Measurements from ENCODE around the gene JUNB.

JUNB gene

GRCh38 chr19:12791345-12792050, at the start of gene JUNB:
JUNB (plus strand) TSS chr19:12791486; CDS start chr19:12791772, 286 bp downstream.
- peak; percentile 66 for DNase-seq

GRCh38 chr19:12745166-12745897, 46.0 kb upstream of the JUNB start:
- DNase-seq, result no peak

GRCh38 chr19:12748489-12748888, 42.8 kb upstream of the JUNB start:
- no peak for DNase-seq

- no peak for DNase-seq
Observed at GRCh38 chr19:12749938-12750521, 41.3 kb upstream of the JUNB start.

- DNase-seq, result no peak
Observed at GRCh38 chr19:12750851-12751250, 40.4 kb upstream of the JUNB start.

GRCh38 chr19:12751635-12752034, 39.7 kb upstream of the JUNB start, which contains the start of gene BEST2:
BEST2 (plus strand) TSS chr19:12751791; CDS start chr19:12752593, 802 bp downstream.
- no peak for DNase-seq

- no peak for DNase-seq
Observed at GRCh38 chr19:12752056-12752781, 39.1 kb upstream of the JUNB start.

- DNase-seq, result no peak
Observed at GRCh38 chr19:12754465-12755196, 36.7 kb upstream of the JUNB start.

DNA sequence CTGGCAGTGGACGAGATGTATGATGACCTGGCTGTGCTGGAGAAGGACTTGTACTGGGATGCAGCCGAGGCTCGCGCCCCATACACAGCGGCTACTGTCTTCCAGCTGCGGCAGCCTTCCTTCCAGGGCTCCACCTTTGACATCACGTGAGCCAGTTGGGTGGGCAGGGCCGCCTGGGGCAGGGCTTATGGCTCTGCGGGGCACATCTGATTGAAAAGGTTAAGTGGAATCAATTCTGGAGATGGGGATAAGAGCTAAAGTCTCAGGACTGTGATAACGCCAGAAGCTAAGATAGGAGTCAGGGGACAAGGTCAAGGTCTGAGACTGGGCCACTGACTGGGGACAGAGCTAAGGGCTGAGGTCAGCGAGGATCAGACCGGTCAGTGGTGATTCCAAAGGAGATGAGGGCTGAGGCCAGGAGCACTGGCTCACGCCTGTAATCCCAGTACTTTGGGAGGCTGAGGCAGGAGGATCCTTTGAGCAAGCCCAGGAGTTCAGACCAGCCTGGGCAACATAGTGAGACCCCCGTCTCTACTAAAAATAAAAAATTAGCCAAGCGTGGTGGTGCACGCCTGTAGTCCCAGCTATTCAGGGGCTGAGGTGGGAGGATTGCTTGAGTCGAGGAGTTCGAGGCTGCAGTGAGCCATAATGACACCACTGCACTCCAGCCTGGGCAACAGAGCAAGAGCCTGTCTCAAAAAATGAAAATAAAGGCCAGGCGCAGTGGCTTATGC, 35.0 kb upstream of the JUNB start:
- DNase-seq, result no peak

GRCh38 chr19:12757544-12758274, 33.6 kb upstream of the JUNB start:
- no peak for DNase-seq

DNA sequence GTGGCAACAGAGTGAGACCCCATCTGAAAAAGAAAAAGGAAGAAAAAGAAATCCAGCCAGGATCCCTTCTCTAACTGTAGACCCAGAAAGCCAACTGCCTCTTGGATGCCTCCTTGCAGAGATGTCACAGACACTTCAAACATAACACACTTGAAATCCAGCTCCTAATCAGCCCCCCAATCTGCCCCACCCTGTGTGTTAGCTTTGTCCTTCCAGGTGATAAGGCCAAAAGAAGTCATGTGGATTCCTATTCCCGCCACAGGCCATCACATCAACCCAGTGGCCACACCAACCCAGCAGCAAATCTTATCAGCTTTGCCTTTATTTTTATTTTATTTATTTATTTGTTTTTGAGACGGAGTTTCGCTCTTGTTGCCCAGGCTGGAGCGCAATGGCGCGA, 31.6 kb upstream of the JUNB start:
- DNase-seq, result no peak

GRCh38 chr19:12763100-12763499, 28.2 kb upstream of the JUNB start:
- no peak for DNase-seq

DNA sequence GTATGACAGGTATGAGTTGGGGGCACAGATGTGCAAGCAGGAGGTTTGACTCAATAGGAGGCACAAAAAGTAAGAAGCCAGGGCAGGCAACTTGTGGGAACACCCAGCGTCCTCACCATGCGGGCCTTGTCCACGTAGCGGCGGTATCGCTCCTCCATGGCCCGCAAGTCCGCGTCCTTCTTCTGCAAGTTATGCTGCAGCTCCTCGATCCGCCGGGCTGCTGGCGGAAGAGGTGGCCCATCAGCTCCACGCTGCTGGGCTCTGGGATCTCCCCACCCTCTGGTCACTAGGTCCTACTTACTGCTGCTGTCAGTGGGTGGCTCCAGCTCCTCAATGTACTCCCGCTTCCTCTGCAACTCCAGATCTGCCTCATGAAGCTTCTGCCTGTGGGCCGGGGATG, 26.6 kb upstream of the JUNB start:
- DNase-seq, result no peak

DNA sequence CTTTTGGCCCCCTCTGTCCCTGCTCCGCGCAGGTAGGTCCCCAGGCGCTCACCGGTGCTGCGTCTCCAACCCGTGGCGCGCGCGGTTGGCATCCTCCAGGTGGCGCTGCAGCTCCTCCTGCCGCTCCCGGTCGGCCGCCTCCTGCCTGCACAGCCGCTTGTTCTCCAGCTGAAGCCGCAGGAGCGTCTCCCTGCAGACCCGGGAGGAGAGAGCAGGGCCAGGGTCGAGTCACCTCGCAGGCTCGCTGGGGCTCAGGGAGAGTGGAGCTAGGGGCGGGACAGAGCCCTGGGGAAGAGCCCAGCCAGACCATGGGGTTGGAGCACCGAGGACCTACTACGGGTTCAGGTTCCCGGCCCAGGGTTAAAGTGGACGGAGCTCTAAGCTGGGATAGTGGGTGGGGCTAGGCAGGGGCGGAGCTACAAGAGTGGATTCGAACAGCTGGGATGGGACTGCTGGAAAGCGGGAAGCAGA, 25.2 kb upstream of the JUNB start:
- no peak for DNase-seq

DNA sequence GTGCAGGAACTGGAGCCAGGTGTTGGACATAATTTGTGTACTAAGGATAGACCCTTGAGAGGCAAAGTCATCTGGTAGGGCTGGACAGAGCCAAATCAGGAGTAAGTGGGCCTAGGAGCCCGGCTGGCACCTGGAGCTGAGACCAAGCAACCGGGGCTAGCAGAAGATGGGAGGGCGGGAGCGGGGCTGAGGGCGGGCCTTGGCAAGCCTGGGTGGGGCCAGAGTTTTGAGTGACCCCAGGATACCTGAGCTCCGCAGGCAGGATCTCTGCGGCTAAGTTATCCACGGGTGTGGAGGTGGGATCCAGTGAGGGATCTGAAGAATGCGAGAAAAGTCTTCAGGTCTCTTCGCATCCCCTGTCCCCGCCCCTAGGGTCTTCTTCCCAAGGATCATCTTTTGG, 24.1 kb upstream of the JUNB start:
- DNase-seq, result no peak

DNA sequence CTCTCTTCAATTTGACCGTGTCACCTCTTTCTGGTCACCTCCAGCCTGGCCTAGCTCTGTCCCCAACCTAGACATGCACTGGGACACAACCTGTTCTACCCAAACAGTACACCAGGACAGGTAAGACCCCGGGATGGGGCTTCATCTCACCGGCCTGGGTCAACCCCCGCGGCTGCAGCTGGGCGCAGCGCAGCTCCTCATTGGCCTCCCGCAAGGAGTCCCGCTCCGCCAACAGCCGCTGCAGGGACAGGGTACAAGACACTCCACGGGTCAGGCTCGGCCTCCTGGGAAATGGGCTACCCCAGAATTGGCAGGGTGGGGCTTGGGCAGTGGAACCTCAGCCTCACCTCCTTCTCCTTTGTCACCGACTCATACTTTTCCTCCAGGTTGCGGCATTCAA, 23.6 kb upstream of the JUNB start:
- DNase-seq, result no peak

DNA sequence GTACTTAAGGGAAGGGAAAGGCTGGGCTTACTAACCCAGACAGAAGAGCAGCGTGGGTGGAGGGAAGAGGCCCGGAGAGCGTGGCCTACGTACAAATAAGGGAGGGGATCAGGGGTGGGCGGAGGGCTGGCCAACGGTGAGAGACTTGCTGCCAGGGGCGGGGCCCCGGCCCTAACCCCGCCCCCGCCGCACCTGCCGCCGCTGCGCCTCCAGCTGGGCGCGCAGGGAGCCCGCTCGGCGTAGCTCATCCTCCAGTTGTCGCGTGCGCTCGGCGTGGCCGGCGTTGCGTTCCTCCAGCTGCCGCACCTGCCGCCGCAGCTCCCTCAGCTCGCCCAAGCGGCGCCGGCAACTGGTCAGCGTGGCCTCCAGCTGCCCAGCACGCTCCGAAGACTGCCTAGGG, 21.6 kb upstream of the JUNB start:
- no peak for DNase-seq

DNA sequence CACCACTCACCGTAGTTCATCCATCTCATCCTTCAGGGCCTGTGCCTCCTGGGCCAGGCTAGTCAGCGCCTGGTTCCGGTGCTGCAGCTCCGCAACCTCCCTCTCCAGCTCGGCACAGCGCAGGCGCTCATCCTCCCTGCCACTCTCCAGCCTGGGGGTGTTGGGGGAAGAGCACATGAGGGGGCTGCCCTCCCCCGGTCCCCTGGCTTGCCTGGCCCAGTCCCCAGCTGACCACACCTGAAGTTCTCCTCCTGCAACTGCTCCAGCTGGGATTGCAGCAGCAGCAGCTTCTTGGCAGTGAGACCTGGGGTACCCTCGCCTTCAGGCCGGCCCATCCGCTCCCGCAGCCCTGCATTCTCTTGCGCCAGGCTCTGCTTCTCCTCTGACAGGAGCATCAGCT, 20.4 kb upstream of the JUNB start:
- DNase-seq, result no peak

DNA sequence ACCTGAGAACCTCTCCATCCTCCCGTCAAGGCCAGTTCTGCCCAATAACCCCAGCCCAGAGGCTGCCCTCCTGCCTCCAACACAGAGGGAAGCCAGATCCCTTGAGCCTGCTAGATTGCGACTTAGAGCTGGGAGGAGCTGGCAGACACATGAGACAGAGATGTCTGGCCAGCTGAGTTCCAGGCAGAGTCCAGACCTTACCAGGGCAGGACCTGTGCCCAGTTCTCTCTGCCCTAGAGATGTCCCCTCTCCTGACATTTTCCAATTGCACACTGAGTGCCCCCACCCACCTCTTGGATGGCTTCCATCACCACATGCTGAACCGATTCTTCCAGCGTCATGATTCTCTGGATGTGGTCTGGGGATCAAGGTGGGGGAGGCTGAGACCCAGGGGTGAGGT, 19.0 kb upstream of the JUNB start:
- no peak for DNase-seq

DNA sequence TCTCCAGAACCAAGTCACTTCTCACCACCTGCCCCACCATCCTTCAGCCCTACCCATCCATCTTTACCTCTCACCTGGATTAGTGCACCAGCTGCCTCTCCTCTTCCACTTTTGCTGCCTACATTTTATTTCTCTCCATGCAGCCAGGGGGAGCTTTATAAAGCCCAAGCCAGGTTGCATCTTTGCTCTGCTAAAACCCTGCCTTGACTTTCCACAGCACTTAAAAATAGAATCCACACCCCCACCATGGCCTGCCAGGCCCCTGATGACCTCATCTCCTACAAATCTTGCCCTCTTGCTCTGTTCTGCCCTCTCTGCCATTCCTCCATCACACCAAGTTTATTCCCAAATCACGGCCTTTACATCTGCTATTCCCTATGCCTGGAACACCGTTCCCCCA, 17.7 kb upstream of the JUNB start:
- DNase-seq, result no peak

All from NCI-H1436 treated with DMSO at 0.1 percent for 48 hours (cell line).